OCI-LY1 (cell line): Measurements from ENCODE around the gene PTPRCAP.
A peak's percentile ranks its signal among the peaks of the same experiment; 100 is the strongest.

Experiments
- H2AFZ ChIP-seq: fragments of 200-600 bp; sonication (generic), shearing (Covaris generic); 2 replicates; pipeline ENCODE4 v1.6.0; 2014; ENCODE audit warnings: antibody characterized with exemption, mild to moderate bottlenecking, low read length
- H3F3A ChIP-seq: fragments of 200-600 bp; sonication (generic), shearing (Covaris generic); 2 replicates; pipeline ENCODE4 v1.6.0; 2014; ENCODE audit warnings: mild to moderate bottlenecking, antibody characterized with exemption, low read length, moderate library complexity; ENCODE audit not compliant: insufficient read depth
- H3K27ac ChIP-seq: fragments of 200-600 bp; sonication (generic); 2 replicates; pipeline ENCODE4 v1.5.1; 2014; ENCODE audit warnings: low read length, mixed run types, mild to moderate bottlenecking, low read depth; ENCODE audit not compliant: poor library complexity, severe bottlenecking
- H3K27me3 ChIP-seq: fragments of 200-600 bp; sonication (generic); 2 replicates; pipeline ENCODE4 v1.6.0; 2014; ENCODE audit warnings: antibody characterized with exemption, mild to moderate bottlenecking, low read length, moderate library complexity; ENCODE audit not compliant: insufficient read depth
- H3K36me3 ChIP-seq: fragments of 200-600 bp; sonication (generic); 2 replicates; pipeline ENCODE4 v1.6.1; 2014; ENCODE audit warnings: mild to moderate bottlenecking, antibody characterized with exemption, low read length, moderate library complexity, mixed read lengths; ENCODE audit not compliant: insufficient read depth
- H3K4me1 ChIP-seq: fragments of 200-600 bp; sonication (generic); 2 replicates; pipeline ENCODE4 v1.5.1; 2014; ENCODE audit warnings: mild to moderate bottlenecking, low read length, moderate library complexity; ENCODE audit not compliant: insufficient read depth, severe bottlenecking
- H3K4me2 ChIP-seq: fragments of 200-600 bp; sonication (generic), shearing (Covaris generic); 2 replicates; pipeline ENCODE4 v1.6.1; 2014; ENCODE audit warnings: low read length
- H3K4me3 ChIP-seq: fragments of 200-600 bp; sonication (generic); 2 replicates; pipeline ENCODE4 v1.5.1; 2014; ENCODE audit warnings: low read length, low read depth, mild to moderate bottlenecking, mixed read lengths; ENCODE audit not compliant: poor library complexity, severe bottlenecking
- H3K79me2 ChIP-seq: fragments of 200-600 bp; shearing (Covaris generic); 2 replicates; pipeline ENCODE4 v1.6.1; 2016; ENCODE audit warnings: mixed run types, low read length, mixed read lengths; ENCODE audit not compliant: insufficient read depth
- H3K9ac ChIP-seq: fragments of 200-600 bp; sonication (generic), shearing (Covaris generic); 2 replicates; pipeline ENCODE4 v1.6.1; 2014; ENCODE audit warnings: mild to moderate bottlenecking, low read length, mixed read lengths
- H3K9me2 ChIP-seq: fragments of 200-600 bp; sonication (generic), shearing (Covaris generic); 2 replicates; pipeline ENCODE4 v1.6.1; 2014; ENCODE audit warnings: low read depth, mild to moderate bottlenecking, low read length, mixed read lengths
- H3K9me3 ChIP-seq: fragments of 200-600 bp; shearing (Covaris generic); 2 replicates; pipeline ENCODE4 v1.6.1; 2014; ENCODE audit warnings: low read length, mixed read lengths
- H4K20me1 ChIP-seq: fragments of 200-600 bp; sonication (generic), shearing (Covaris generic); 2 replicates; pipeline ENCODE4 v1.6.0; 2016; ENCODE audit warnings: mild to moderate bottlenecking, low read length; ENCODE audit not compliant: insufficient read depth
- EZH2 ChIP-seq: fragments of 200-600 bp; sonication (generic), shearing (Covaris generic); IDR thresholded peaks from 2 replicates; pipeline ENCODE4 v1.8.0; 2017; ENCODE audit warnings: borderline replicate concordance, mixed run types, mild to moderate bottlenecking, antibody characterized with exemption, low read length, moderate library complexity, mixed read lengths
- TF ChIP-seq, protein P1 (sequence below): fragments of 200-600 bp; sonication (generic), shearing (Covaris generic); IDR thresholded peaks from 2 replicates; pipeline ENCODE4 v1.5.1; 2017; ENCODE audit warnings: mild to moderate bottlenecking, antibody characterized with exemption, low read length, moderate library complexity, mixed read lengths

Gene PTPRCAP

DNA sequence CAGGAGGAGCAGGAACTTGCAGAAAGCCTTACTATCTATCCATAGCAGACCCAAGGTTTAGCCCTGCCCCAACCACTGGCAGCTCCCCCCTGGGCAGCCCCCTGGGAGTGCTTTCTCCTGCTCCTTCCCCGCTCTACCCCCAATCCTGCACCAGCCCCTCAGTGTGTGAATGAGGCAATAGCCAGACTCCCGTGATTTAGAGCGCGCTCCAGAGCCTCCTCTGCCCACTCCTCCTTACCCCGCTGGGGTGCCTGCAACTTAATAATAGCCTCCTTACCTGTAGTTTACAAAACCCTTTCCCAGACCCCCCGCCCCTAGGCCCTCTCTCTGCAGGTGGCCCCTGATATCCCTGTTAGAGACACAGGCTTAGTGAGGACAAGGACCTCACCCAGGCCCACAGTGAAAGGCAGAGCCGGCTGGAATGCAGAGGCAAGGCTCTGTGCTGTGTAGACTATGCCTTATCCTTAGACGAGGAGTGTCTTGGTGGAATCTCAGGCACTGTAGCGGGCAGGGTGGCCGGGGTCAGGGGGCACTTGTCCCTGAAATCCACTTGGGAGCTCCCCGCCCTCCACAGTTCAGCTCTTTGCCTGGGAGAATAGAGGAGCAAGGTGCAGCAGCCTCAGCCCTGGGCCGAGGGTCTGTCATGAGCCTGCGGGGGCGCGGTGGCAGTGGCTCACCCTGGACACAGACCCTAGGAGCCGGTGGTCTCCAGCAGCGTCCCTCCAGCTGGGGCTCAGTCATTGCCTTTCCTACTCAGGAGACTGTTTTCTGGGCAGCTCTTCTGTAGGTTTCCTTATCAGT is 26.3 kb downstream of the PTPRCAP start:
- Histone ChIP-seq H3F3A (no peaks in the 10 kb centered on the region), H3K27ac (no peak overlapping the region), H3K27me3 (peaks cover 3% of the 10 kb centered on the region; the same call in 1 of the 2 replicates), H4K20me1 (no peaks in the 10 kb centered on the region), H3K4me2 (no peak overlapping the region; the same call in 1 of the 2 replicates), H3K4me3 (no peak overlapping the region), H3K9me2 (no peaks in the 10 kb centered on the region), H3K9me3 (no peaks in the 10 kb centered on the region), H3K36me3 (peaks cover 17% of the 10 kb centered on the region; the same call in 1 of the 2 replicates), H3K9ac (no peak overlapping the region; the same call in 1 of the 2 replicates), H3K79me2 (no peaks in the 10 kb centered on the region), H3K4me1 (peaks cover 71% of the 10 kb centered on the region), H2AFZ (no peak overlapping the region)
- TF ChIP-seq, protein P1, sequence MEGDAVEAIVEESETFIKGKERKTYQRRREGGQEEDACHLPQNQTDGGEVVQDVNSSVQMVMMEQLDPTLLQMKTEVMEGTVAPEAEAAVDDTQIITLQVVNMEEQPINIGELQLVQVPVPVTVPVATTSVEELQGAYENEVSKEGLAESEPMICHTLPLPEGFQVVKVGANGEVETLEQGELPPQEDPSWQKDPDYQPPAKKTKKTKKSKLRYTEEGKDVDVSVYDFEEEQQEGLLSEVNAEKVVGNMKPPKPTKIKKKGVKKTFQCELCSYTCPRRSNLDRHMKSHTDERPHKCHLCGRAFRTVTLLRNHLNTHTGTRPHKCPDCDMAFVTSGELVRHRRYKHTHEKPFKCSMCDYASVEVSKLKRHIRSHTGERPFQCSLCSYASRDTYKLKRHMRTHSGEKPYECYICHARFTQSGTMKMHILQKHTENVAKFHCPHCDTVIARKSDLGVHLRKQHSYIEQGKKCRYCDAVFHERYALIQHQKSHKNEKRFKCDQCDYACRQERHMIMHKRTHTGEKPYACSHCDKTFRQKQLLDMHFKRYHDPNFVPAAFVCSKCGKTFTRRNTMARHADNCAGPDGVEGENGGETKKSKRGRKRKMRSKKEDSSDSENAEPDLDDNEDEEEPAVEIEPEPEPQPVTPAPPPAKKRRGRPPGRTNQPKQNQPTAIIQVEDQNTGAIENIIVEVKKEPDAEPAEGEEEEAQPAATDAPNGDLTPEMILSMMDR, result no peak
- TF ChIP-seq EZH2, result no peak

DNA sequence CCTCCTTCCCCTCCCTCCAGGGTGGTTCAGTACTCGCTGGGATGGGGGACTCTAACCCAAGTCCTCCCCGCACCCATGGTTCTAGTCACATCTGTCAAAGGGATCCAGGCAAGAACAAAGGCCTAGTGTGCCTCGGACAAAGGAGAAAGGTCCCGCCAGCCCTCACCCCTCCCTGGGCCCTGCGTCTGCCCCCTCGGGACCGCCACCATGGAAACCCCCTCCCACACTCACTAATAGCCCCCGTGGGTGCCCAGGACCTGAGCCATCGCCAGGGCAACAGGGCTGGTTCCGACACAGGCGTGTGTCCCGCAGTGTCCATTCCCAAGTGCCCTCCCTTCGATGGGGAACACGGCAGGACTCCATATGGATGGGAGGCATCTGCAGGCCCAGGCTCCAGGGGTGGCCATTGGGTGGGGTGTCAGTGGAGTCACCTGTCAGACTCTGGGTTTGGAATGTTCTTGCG is 27.1 kb downstream of the PTPRCAP start:
- Histone ChIP-seq H3K27ac (peak overlapping the region; percentile 93), H3K79me2 (no peaks in the 10 kb centered on the region), H2AFZ (no peak overlapping the region), H3K4me3 (no peak overlapping the region), H3K27me3 (peaks cover 3% of the 10 kb centered on the region; the same call in 1 of the 2 replicates), H4K20me1 (no peaks in the 10 kb centered on the region), H3K9ac (no peak overlapping the region), H3F3A (no peaks in the 10 kb centered on the region), H3K4me2 (no peak overlapping the region; the same call in 1 of the 2 replicates), H3K9me2 (no peaks in the 10 kb centered on the region), H3K4me1 (peaks cover 74% of the 10 kb centered on the region), H3K36me3 (peaks cover 22% of the 10 kb centered on the region; the same call in 1 of the 2 replicates), H3K9me3 (no peaks in the 10 kb centered on the region)
- TF ChIP-seq, protein P1, result no peak

DNA sequence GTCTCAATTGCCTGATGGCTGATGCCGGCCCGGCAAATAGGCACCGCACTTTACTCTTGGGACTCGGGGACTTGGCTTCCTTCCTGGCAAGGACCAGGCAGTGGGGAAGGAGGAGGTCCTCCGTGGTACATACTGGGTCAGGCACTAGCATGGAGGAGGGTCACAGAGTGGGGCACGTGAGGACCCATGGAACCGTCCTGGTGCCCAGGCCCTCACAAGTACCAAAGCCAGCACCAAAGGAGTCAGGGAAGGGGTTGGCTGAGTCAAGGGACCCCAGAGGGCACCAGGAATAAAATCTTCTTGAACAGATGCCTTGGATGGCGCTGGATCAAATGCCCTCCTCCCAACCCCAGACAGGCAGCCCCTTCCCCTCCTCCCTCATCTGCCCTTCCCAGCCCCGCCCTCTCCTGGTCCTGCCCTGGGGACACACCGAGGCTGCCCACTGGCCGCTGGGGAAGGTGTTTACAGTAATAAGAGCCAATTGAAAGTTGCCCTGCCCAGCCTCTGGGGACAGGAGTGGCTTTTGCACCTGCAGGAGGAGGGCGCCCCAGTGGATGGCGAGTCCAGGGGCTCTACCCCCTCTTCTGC is 27.6 kb downstream of the PTPRCAP start:
- TF ChIP-seq, protein P1, result no peak
- no peak for TF ChIP-seq EZH2
- Histone ChIP-seq H3K79me2 (no peaks in the 10 kb centered on the region), H3K4me3 (peak overlapping the region; percentile 30), H3K4me2 (peak overlapping the region; percentile 89), H3K9me3 (no peaks in the 10 kb centered on the region), H3K9me2 (no peaks in the 10 kb centered on the region), H3K27ac (peak overlapping the region; percentile 93), H3F3A (no peaks in the 10 kb centered on the region), H3K27me3 (peaks cover 1% of the 10 kb centered on the region; the same call in 1 of the 2 replicates), H3K4me1 (peaks cover 74% of the 10 kb centered on the region), H2AFZ (no peak overlapping the region), H3K9ac (peak overlapping the region; percentile 94), H3K36me3 (peaks cover 22% of the 10 kb centered on the region; the same call in 1 of the 2 replicates), H4K20me1 (no peaks in the 10 kb centered on the region)
